ENCODE data around the gene PARD3. TPM values are rescaled to one million over a fixed set of nuclear protein-coding genes. Genes with fewer than 3 reads are reported as not detected.

Gene PARD3
- total RNA-seq, 1 experiment from 2014 or later = 46.3 TPM

DNA sequence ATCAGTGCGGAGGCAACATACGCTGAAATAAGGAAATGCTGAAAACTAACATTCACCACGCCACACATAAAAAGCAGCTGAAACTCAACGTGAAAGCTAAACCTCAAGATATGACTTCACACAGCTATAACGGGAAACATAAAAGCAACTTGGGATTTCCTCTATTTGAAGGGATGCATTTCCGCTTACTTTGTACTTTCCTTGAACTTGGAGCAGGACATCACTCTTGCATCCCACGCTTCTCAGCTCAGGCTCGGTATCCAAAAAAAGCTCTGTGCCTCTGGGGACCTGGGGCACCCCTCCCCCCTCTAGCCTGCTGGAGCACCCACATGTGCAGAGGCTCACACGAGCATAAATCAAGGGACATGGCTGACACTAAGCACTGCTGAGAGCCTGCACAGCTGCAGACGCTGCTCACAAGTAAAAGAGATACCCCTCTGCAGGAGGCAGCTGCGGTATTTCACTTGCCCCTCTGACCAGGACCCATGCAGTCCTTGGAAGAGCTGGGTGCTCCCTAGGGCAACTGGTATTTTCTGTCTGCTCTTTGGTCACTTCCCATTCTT is 34.2 kb downstream of the PARD3 start:
- H3K27me3 ChIP-seq (ENCODE audit: insufficient read depth, low read length) = no peaks in the 10 kb centered on the region
- no peaks in the 10 kb centered on the region for H3K9me3 ChIP-seq (ENCODE audit: control insufficient read depth in 1 of 2, insufficient read depth in 1 of 2, low read depth in 1 of 2, low read length in 2 of 2)
- H3K36me3 ChIP-seq (ENCODE audit: control insufficient read depth in 1 of 2, insufficient read depth in 2 of 2, low read length in 2 of 2) = no peaks in the 10 kb centered on the region
- no peaks in the 10 kb centered on the region for H3K9me2 ChIP-seq (ENCODE audit: insufficient read depth)
- no peak overlapping the region for H3K9ac ChIP-seq (ENCODE audit: low read length)
- peaks cover 9 to 23% of the 10 kb centered on the region in 2 experiments for H3K4me1 ChIP-seq (ENCODE audit: control insufficient read depth in 1 of 2, insufficient read depth in 2 of 2, low read length in 2 of 2)
- RAD21 ChIA-PET (ENCODE audit: low non-redundant PET in 1 of 2, low total read pairs in 2 of 2, uncharacterized antibody in 2 of 2, unreplicated experiment in 2 of 2) = no interaction called here
- no peak for DNase-seq (ENCODE audit: low read depth, low spot score)
- H3K4me3 ChIP-seq (replicated peaks in 1 of 2; ENCODE audit: low read depth in 1 of 2, low read length in 2 of 2) = no peak overlapping the region
- TF ChIP-seq JUND (IDR thresholded peaks at IDR 0.05) (no peak), CBX3 (IDR thresholded peaks at IDR 0.05; ENCODE audit: low read depth) (no peak), EGR1 (IDR thresholded peaks at IDR 0.05; ENCODE audit: low read depth) (no peak), EZH2phosphoT487 (IDR thresholded peaks at IDR 0.05; ENCODE audit: borderline replicate concordance) (no peak)
- TF ChIP-seq, protein P1, sequence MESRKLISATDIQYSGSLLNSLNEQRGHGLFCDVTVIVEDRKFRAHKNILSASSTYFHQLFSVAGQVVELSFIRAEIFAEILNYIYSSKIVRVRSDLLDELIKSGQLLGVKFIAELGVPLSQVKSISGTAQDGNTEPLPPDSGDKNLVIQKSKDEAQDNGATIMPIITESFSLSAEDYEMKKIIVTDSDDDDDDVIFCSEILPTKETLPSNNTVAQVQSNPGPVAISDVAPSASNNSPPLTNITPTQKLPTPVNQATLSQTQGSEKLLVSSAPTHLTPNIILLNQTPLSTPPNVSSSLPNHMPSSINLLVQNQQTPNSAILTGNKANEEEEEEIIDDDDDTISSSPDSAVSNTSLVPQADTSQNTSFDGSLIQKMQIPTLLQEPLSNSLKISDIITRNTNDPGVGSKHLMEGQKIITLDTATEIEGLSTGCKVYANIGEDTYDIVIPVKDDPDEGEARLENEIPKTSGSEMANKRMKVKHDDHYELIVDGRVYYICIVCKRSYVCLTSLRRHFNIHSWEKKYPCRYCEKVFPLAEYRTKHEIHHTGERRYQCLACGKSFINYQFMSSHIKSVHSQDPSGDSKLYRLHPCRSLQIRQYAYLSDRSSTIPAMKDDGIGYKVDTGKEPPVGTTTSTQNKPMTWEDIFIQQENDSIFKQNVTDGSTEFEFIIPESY (IDR thresholded peaks at IDR 0.05; ENCODE audit: extremely low read depth, insufficient replicate concordance, low read length) = no peak
- TF ChIP-seq, protein P2, sequence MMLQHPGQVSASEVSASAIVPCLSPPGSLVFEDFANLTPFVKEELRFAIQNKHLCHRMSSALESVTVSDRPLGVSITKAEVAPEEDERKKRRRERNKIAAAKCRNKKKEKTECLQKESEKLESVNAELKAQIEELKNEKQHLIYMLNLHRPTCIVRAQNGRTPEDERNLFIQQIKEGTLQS (IDR thresholded peaks at IDR 0.05) = no peak
- no peak overlapping the region for H3K4me2 ChIP-seq (ENCODE audit: low read length)
- H3K27ac ChIP-seq (ENCODE audit: low read depth, low read length) = no peak overlapping the region
- peaks cover 73% of the 10 kb centered on the region for H3K79me2 ChIP-seq (ENCODE audit: insufficient read depth, low read length)
- 0 out of 2 replicates have a peak, but pooled peaks cover 6% of the 10 kb centered on the region for H4K20me1 ChIP-seq (ENCODE audit: insufficient read depth)
- H2AFZ ChIP-seq (ENCODE audit: low read depth, low read length, poor library complexity, severe bottlenecking) = no peak overlapping the region
- no TSS peak for BruUV-seq (replicated peaks)
- CTCF ChIA-PET = interaction anchor here (1.0 kb wide), 1 partner anchor 48 kb away, joined by 3 read pairs; no protein-coding TSS in a partner anchor
- ATAC-seq = no peak
- intact Hi-C loops (cut with micrococcal nuclease) = no loop called here
- POLR2A ChIA-PET = no interaction called here

DNA sequence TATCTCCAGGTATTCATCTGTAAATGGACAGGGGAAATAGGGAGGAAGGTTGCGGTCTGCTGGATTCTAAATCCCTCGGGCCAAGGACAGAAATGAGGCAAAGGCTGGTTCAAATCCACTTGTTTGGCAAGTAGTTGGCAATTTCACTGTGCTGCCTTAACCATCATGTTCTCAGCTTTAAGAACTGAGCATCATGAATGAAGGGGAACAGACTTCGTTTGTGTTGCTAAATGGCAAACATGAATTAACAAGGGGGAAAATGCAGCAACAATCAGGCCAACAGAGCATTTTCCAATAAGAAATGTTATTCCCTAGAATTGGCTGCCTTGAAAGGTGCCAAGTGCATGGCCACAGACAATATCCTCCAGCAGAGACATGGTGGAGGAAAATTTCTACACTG is 36.9 kb downstream of the PARD3 start:
- no peak overlapping the region for H3K4me3 ChIP-seq (replicated peaks in 1 of 2; ENCODE audit: low read depth in 1 of 2, low read length in 2 of 2)
- intact Hi-C loops (cut with micrococcal nuclease) = no loop called here
- H3K9me3 ChIP-seq (ENCODE audit: control insufficient read depth in 1 of 2, insufficient read depth in 1 of 2, low read depth in 1 of 2, low read length in 2 of 2) = no peaks in the 10 kb centered on the region
- no peak overlapping the region for H2AFZ ChIP-seq (ENCODE audit: low read depth, low read length, poor library complexity, severe bottlenecking)
- ChIA-PET POLR2A (no interaction called here), RAD21 (ENCODE audit: low non-redundant PET in 1 of 2, low total read pairs in 2 of 2, uncharacterized antibody in 2 of 2, unreplicated experiment in 2 of 2) (no interaction called here), CTCF (no interaction called here)
- peaks cover 12 to 27% of the 10 kb centered on the region in 2 experiments for H3K4me1 ChIP-seq (ENCODE audit: control insufficient read depth in 1 of 2, insufficient read depth in 2 of 2, low read length in 2 of 2)
- no peak overlapping the region for H3K9ac ChIP-seq (ENCODE audit: low read length)
- no TSS peak for BruUV-seq (replicated peaks)
- no peak for ATAC-seq
- H3K27me3 ChIP-seq (ENCODE audit: insufficient read depth, low read length) = no peaks in the 10 kb centered on the region
- H3K79me2 ChIP-seq (ENCODE audit: insufficient read depth, low read length) = peaks cover 78% of the 10 kb centered on the region
- peaks cover 11% of the 10 kb centered on the region; the same call in 1 of the 2 replicates for H4K20me1 ChIP-seq (ENCODE audit: insufficient read depth)
- DNase-seq (ENCODE audit: low read depth, low spot score) = no peak
- H3K36me3 ChIP-seq (ENCODE audit: control insufficient read depth in 1 of 2, insufficient read depth in 2 of 2, low read length in 2 of 2) = no peaks in the 10 kb centered on the region
- no peak overlapping the region for H3K4me2 ChIP-seq (ENCODE audit: low read length)
- H3K27ac ChIP-seq (ENCODE audit: low read depth, low read length) = no peak overlapping the region
- no peaks in the 10 kb centered on the region for H3K9me2 ChIP-seq (ENCODE audit: insufficient read depth)
- TF ChIP-seq TCF7L2 (IDR thresholded peaks at IDR 0.05; ENCODE audit: borderline replicate concordance, extremely low read depth, insufficient read depth, insufficient read length) (no peak), FOSL1 (IDR thresholded peaks at IDR 0.05; ENCODE audit: low read depth) (no peak), JUND (IDR thresholded peaks at IDR 0.05) (no peak)
- TF ChIP-seq, protein P1 (IDR thresholded peaks at IDR 0.05; ENCODE audit: extremely low read depth, insufficient replicate concordance, low read length) = no peak
- TF ChIP-seq, protein P3, sequence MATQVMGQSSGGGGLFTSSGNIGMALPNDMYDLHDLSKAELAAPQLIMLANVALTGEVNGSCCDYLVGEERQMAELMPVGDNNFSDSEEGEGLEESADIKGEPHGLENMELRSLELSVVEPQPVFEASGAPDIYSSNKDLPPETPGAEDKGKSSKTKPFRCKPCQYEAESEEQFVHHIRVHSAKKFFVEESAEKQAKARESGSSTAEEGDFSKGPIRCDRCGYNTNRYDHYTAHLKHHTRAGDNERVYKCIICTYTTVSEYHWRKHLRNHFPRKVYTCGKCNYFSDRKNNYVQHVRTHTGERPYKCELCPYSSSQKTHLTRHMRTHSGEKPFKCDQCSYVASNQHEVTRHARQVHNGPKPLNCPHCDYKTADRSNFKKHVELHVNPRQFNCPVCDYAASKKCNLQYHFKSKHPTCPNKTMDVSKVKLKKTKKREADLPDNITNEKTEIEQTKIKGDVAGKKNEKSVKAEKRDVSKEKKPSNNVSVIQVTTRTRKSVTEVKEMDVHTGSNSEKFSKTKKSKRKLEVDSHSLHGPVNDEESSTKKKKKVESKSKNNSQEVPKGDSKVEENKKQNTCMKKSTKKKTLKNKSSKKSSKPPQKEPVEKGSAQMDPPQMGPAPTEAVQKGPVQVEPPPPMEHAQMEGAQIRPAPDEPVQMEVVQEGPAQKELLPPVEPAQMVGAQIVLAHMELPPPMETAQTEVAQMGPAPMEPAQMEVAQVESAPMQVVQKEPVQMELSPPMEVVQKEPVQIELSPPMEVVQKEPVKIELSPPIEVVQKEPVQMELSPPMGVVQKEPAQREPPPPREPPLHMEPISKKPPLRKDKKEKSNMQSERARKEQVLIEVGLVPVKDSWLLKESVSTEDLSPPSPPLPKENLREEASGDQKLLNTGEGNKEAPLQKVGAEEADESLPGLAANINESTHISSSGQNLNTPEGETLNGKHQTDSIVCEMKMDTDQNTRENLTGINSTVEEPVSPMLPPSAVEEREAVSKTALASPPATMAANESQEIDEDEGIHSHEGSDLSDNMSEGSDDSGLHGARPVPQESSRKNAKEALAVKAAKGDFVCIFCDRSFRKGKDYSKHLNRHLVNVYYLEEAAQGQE (IDR thresholded peaks at IDR 0.05; ENCODE audit: low read depth) = no peak

Measured in HCT116 (cell line).